K562 (cell line): ENCODE measurements around the gene DVL2. TPM values are rescaled to one million over a fixed set of nuclear protein-coding genes. Genes with fewer than 3 reads are reported as not detected.
A peak's percentile ranks its signal among the peaks of the same experiment; 100 is the strongest.

Experiments used
- BRD4 ChIP-seq: fragments of 200-600 bp; sonication (generic); IDR thresholded peaks from 2 replicates; pipeline ENCODE4 v1.6.1; 2017; ENCODE audit warnings: inconsistent platforms
- CBFB ChIP-seq: sonication (generic); formaldehyde crosslinking; IDR thresholded peaks from 2 replicates; pipeline ENCODE4 v1.4.0; 2020; ENCODE audit warnings: mild to moderate bottlenecking, missing genetic modification reagents
- DACH1 ChIP-seq: fragments of 450-650 bp; IDR thresholded peaks from 2 replicates; pipeline ENCODE4 v1.6.1; 2018; ENCODE audit not compliant: partially characterized antibody
- EHMT2 ChIP-seq: fragments of 450-650 bp; IDR thresholded peaks from 2 replicates; pipeline ENCODE4 v1.6.1; 2018; ENCODE audit warnings: antibody characterized with exemption
- FOXA1 ChIP-seq: fragments of 450-650 bp; IDR thresholded peaks from 2 replicates; pipeline ENCODE4 v1.6.1; 2016; ENCODE audit warnings: mild to moderate bottlenecking, borderline replicate concordance
- FOXK1 ChIP-seq: sonication (generic); formaldehyde crosslinking; IDR thresholded peaks from 2 replicates; pipeline ENCODE4 v1.8.0; 2022; ENCODE audit warnings: missing genetic modification reagents, mild to moderate bottlenecking, borderline replicate concordance
- KAT2B ChIP-seq: IDR thresholded peaks from one replicate; pipeline ENCODE4 v1.6.1; 2012; ENCODE audit warnings: low read depth, mild to moderate bottlenecking, control low read depth, inconsistent platforms, low read length, moderate library complexity
- NR2F6 ChIP-seq: fragments of 450-650 bp; formaldehyde crosslinking; IDR thresholded peaks from 2 replicates; pipeline ENCODE4 v1.4.0; 2020; ENCODE audit warnings: mild to moderate bottlenecking
- PRMT5 ChIP-seq: sonication (generic); formaldehyde crosslinking; IDR thresholded peaks from 2 replicates; pipeline ENCODE4 v1.5.0; 2020; ENCODE audit warnings: missing genetic modification reagents
- SNIP1 ChIP-seq: fragments of 450-650 bp; IDR thresholded peaks from 2 replicates; pipeline ENCODE4 v1.7.1; 2017; ENCODE audit warnings: low read depth, mild to moderate bottlenecking
- TAF15 ChIP-seq: fragments of 200-400 bp; formaldehyde crosslinking; IDR thresholded peaks from 2 replicates; pipeline ENCODE4 v1.6.1; 2017; ENCODE audit warnings: mild to moderate bottlenecking, low read depth, low read length, moderate library complexity
- TBP ChIP-seq: optimal IDR thresholded peaks from 2 replicates; pipeline ENCODE3; 2011; ENCODE audit warnings: low read depth, low read length, improper control_type of control experiment
- ZNF134 ChIP-seq: fragments of 250-450 bp; sonication (Bioruptor Pico); conservative IDR thresholded peaks from 2 replicates; pipeline ENCODE4 v1.4.0; 2020
- ZNF274 ChIP-seq: IDR thresholded peaks from 2 replicates; pipeline ENCODE4 v1.6.1; 2011; ENCODE audit warnings: low read depth, mild to moderate bottlenecking, low read length, moderate library complexity, borderline replicate concordance
- ZNF311 ChIP-seq: fragments of 250-450 bp; sonication (Bioruptor Pico); IDR thresholded peaks from 2 replicates; pipeline ENCODE4 v1.4.0; 2020; ENCODE audit warnings: mild to moderate bottlenecking, moderate library complexity
- polyA plus RNA-seq, 8 experiments: library from polyadenylated mRNA; depleted of rRNA in 4 of 8; stranded (reverse) in 5 of 8; unstranded in 3 of 8; fragments of >200 nt; fragmentation: Nextera tagmentation in 2 of 8; fragmentation: Illumina TruSeq in 1 of 8; extraction: Ambion mirVana in 2 of 8; extraction: Trizol in 1 of 8; gene quantifications; 2 replicates each; pipeline versions ENCODE4 v1.2.1 to v1.2.3, GENCODE V29; 2011 to 2014; ENCODE audit warnings: inconsistent platforms in 1 of 8, missing spikeins in 1 of 8
- total RNA-seq, 7 experiments: library from RNA; depleted of rRNA in 6 of 7; stranded (reverse); fragments of >200 nt in 6 of 7; fragmentation: Illumina TruSeq in 2 of 7; extraction: Trizol in 2 of 7; gene quantifications; 2 replicates each; pipeline versions ENCODE4 v1.2.1 to v1.2.3, GENCODE V29; 2011 to 2021; ENCODE audit warnings: low replicate concordance in 1 of 7
- TF ChIP-seq, protein P1 (sequence below): fragments of 150-350 bp; conservative IDR thresholded peaks from 2 replicates; pipeline ENCODE4 v1.6.1; 2014; ENCODE audit warnings: low read length
- TF ChIP-seq, protein P2 (sequence below): fragments of 450-650 bp; IDR thresholded peaks from 2 replicates; pipeline ENCODE4 v1.6.1; 2017; ENCODE audit warnings: mild to moderate bottlenecking, moderate library complexity
- TF ChIP-seq, protein P3 (sequence below): fragments of 450-650 bp; formaldehyde crosslinking; IDR thresholded peaks from 2 replicates; pipeline ENCODE4 v1.4.0; 2020; ENCODE audit warnings: mild to moderate bottlenecking, moderate library complexity
- TF ChIP-seq, protein P4 (sequence below): sonication (generic); formaldehyde crosslinking; IDR thresholded peaks from 2 replicates; pipeline ENCODE4 v1.8.0; 2022; ENCODE audit warnings: mild to moderate bottlenecking, missing genetic modification reagents
- TF ChIP-seq, protein P5 (sequence below), 2 experiments: fragments of 450-650 bp in 1 of 2; sonication (generic) in 1 of 2; formaldehyde crosslinking in 1 of 2; IDR thresholded peaks in 1 of 2; conservative IDR thresholded peaks in 1 of 2; 2 replicates each; pipeline versions ENCODE4 v1.6.1 to v1.8.1; 2016 to 2023; ENCODE audit warnings: mild to moderate bottlenecking in 2 of 2, moderate library complexity in 2 of 2, inconsistent platforms in 1 of 2, missing genetic modification reagents in 1 of 2
- TF ChIP-seq, protein P6 (sequence below): fragments of 250-450 bp; sonication (Bioruptor Pico); IDR thresholded peaks from 2 replicates; pipeline ENCODE4 v1.8.0; 2021; ENCODE audit warnings: moderate library complexity, mild to moderate bottlenecking, inconsistent platforms

DVL2 gene
- total and polyA plus RNA-seq, 9 of the 15 experiments (the other 6 are each of a cell fraction or from before 2014, with no cell fraction given): 1.3 to 49.5 (median 24.3) TPM

DNA sequence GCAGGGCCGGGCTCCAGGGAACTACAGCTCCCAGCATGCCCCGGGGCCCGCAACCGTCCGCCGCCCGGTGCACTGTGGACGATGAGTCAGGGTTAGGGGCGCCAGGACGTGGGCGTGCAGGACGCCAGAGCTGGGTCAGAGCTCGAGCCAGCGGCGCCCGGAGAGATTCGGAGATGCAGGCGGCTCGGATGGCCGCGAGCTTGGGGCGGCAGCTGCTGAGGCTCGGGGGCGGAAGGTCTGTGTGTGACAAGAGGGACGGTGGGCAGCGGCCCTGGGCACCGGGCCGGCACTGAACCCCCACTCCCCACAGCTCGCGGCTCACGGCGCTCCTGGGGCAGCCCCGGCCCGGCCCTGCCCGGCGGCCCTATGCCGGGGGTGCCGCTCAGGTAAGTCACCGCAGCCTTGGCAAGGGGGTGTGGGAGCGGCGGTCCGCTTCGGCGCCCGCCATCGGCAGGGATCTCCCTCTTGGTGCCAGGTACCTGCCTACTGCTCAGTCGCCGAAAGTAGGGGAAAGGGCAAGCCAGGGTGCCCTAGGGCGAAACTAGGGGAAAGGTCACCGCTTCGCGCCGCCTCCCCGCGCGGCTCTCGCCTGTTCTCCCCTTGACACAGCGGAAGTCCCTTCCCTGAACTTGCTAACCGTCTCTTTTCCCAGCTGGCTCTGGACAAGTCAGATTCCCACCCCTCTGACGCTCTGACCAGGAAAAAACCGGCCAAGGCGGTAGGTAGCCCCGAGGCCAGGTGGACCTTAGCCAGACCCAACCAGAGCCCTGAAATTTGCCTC, 14.3 kb downstream of the DVL2 start, which contains the start of the genes ACADVL and DLG4 (continued):
- TF ChIP-seq EHMT2: no peak
- TF ChIP-seq, protein P1, sequence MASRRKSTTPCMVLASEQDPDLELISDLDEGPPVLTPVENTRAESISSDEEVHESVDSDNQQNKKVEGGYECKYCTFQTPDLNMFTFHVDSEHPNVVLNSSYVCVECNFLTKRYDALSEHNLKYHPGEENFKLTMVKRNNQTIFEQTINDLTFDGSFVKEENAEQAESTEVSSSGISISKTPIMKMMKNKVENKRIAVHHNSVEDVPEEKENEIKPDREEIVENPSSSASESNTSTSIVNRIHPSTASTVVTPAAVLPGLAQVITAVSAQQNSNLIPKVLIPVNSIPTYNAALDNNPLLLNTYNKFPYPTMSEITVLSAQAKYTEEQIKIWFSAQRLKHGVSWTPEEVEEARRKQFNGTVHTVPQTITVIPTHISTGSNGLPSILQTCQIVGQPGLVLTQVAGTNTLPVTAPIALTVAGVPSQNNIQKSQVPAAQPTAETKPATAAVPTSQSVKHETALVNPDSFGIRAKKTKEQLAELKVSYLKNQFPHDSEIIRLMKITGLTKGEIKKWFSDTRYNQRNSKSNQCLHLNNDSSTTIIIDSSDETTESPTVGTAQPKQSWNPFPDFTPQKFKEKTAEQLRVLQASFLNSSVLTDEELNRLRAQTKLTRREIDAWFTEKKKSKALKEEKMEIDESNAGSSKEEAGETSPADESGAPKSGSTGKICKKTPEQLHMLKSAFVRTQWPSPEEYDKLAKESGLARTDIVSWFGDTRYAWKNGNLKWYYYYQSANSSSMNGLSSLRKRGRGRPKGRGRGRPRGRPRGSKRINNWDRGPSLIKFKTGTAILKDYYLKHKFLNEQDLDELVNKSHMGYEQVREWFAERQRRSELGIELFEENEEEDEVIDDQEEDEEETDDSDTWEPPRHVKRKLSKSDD: no peak
- TF ChIP-seq, protein P2, sequence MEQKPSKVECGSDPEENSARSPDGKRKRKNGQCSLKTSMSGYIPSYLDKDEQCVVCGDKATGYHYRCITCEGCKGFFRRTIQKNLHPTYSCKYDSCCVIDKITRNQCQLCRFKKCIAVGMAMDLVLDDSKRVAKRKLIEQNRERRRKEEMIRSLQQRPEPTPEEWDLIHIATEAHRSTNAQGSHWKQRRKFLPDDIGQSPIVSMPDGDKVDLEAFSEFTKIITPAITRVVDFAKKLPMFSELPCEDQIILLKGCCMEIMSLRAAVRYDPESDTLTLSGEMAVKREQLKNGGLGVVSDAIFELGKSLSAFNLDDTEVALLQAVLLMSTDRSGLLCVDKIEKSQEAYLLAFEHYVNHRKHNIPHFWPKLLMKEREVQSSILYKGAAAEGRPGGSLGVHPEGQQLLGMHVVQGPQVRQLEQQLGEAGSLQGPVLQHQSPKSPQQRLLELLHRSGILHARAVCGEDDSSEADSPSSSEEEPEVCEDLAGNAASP: no peak
- TF ChIP-seq ZNF134 (CRISPR knock-in tag): no peak
- TF ChIP-seq, protein P3, sequence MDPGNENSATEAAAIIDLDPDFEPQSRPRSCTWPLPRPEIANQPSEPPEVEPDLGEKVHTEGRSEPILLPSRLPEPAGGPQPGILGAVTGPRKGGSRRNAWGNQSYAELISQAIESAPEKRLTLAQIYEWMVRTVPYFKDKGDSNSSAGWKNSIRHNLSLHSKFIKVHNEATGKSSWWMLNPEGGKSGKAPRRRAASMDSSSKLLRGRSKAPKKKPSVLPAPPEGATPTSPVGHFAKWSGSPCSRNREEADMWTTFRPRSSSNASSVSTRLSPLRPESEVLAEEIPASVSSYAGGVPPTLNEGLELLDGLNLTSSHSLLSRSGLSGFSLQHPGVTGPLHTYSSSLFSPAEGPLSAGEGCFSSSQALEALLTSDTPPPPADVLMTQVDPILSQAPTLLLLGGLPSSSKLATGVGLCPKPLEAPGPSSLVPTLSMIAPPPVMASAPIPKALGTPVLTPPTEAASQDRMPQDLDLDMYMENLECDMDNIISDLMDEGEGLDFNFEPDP (CRISPR knock-in tag): no peak
- no peak for TF ChIP-seq CBFB (CRISPR knock-in tag)
- no peak for TF ChIP-seq DACH1
- peak; percentile 48 for TF ChIP-seq TBP
- 0 out of 2 replicates have a peak, but pooled peaks have one; percentile 71 for TF ChIP-seq NR2F6 (CRISPR knock-in tag)
- no peak for TF ChIP-seq KAT2B
- TF ChIP-seq, protein P4, sequence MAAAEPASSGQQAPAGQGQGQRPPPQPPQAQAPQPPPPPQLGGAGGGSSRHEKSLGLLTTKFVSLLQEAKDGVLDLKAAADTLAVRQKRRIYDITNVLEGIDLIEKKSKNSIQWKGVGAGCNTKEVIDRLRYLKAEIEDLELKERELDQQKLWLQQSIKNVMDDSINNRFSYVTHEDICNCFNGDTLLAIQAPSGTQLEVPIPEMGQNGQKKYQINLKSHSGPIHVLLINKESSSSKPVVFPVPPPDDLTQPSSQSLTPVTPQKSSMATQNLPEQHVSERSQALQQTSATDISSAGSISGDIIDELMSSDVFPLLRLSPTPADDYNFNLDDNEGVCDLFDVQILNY (CRISPR knock-in tag): no peak
- no peak for TF ChIP-seq BRD4
- TF ChIP-seq FOXK1 (CRISPR knock-in tag): no peak
- TF ChIP-seq TAF15: no peak
- TF ChIP-seq, protein P5, sequence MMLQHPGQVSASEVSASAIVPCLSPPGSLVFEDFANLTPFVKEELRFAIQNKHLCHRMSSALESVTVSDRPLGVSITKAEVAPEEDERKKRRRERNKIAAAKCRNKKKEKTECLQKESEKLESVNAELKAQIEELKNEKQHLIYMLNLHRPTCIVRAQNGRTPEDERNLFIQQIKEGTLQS (IDR thresholded peaks at IDR 0.05): peak; percentile 51
- TF ChIP-seq, protein P5 (CRISPR knock-in tag; conservative IDR thresholded peaks at IDR 0.05): no peak
- no peak for TF ChIP-seq SNIP1
- no peak for TF ChIP-seq FOXA1
- TF ChIP-seq, protein P6, sequence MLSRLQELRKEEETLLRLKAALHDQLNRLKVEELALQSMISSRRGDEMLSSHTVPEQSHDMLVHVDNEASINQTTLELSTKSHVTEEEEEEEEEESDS: no peak
- no peak for TF ChIP-seq ZNF311
- no peak for TF ChIP-seq ZNF274
- no peak for TF ChIP-seq PRMT5
